Inferior parietal cortex (tissue), 1 donor: ENCODE results near the gene RNF10.
A peak's percentile ranks its signal among the peaks of the same experiment; 100 is the strongest.
"Not testable (repeated sequence)": the region's sequence is repeated elsewhere in the genome, so short reads cannot be mapped to it uniquely, and the experiment has no call there.

ENCODE experiments used
- DNase-seq: peaks from one replicate; pipeline ENCODE4 v3.0.0-alpha.2; 2016; ENCODE audit errors: extremely low spot score

The RNF10 gene

DNA sequence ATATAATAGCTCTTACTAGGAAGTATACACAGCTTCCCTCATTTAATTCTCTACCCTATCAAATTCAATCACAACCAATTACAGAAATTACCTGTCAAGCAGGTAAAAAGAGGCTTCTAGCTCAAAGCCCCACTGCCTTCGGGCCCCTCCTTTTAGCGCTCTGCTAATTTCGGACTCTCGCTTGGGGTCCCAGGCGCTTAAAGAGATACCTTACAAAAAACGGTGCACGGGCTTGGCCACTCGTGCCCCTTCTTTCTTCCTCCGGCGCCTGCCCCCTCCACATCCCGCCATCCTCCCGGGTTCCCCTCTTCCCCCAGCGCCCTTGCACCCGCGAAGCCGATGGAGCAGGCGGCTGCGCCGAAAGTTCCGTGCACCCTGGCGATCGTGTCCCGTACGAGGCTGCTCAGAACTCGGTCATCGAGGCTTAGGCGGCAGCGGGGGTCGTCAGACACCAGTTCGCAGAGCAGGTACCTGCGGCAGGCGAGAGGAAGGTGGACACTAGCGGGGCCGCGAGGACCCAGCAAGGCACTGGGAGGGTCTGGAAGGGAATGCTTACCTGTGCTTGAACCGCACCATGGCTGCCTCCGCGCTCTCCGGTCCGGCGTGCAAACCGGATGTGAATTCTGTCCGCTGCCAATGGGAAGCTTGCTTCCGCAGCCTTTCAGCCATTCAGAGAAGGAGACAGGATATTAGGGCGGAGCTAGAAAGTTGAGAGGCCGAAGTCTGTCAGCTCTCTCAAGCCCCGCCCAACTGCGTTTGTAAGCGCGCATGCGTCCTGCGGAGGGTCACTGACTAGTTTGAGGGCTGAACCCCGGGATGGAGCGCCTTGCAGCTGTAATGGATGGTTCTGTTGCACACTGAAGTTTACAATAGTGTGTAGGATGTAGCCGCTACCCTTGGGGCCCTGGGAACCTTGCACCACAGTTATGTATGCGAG lies 46.9 kb downstream of the RNF10 start, which contains the start of gene POP5:
Gene POP5 (minus strand): TSS at position 616 of the 937 bp plus-strand sequence. CDS start 40 bp downstream, at position 576.
- peak; percentile 99 for DNase-seq

DNA sequence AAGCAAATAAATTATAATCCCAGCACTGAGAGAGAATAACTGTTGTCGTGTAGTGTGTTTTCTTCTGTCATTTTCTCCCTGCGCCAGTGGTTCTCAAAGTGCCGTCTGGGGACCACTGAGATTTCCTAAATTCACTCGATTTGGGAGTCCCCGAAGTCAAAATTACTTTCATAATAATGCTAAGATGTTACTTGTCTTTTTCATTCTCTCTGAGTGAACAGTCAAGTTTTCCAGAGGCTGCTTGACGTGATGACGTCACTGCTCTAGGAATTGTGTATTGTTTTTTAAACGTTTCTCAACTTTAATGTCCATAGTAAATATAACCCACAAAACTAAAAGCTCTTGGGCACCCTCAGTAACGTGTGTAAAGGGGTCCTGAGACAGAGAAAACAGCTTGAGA lies 47.8 kb downstream of the RNF10 start:
- no peak for DNase-seq

DNA sequence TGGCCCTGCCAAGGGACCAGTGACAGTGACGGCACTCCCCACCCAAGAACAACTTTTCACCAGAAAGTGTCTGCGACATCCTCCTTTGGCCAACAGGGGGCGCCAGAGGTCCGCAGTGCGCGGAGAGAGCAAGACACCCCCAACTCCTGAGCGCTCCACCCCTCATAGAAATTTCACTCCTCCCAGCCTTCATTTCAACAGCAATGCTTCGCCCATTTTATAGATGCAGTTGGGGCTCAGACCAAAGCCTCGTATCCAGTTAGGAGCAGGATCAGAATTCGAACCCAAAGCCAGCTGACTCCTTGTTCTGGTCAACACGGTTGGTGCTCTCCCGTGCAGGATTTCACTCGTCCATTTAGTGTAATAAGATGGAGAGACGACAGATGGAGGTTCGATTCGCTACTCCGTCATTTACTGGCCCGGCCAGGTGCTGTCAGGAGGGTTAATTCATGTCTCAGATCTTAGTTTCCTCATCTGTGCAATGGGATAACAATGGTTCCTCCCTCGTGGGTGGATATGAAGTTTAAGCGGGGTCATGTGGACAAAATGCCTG lies 49.4 kb downstream of the RNF10 start:
- peak; percentile 93 for DNase-seq

DNA sequence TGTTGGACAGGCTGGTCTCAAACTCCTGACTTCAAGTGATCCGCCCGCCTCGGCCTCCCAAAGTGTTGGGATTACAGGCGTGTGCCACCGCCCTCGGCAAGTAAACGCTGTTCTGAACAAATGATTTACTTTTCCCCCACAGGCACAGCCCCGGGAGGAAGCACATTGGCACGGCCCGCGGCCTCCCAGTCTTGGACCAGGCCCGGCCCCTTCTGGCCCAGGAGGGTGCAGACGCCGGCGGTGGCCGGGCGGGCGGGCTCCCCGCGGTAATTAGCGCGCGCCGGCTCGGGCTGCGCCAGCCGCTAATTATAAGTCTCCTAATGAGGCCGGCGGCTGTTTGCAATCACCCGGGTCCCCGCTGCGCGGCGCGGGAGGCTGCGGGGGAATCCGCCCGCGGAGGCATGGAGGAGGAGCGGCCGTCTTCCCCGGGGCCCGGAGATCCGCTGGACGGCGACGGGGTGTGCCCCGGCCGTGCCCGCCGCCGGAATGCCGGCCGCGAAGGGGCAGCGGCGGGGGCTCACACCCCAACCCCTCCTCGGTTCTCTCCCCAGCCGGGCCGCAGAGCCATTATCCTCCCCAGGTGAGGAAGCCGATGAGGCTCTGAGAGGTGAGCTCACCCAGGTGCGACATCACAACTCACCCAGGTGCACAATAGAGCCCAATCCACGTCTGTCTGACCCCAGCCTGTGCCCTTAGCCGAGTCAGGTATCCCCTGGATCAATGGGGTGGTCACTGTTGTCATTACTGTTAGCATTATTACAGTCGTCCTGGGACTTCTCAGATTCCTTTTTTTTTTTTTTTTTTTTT lies 50.4 kb downstream of the RNF10 start:
- DNase-seq: peak; percentile 56

DNA sequence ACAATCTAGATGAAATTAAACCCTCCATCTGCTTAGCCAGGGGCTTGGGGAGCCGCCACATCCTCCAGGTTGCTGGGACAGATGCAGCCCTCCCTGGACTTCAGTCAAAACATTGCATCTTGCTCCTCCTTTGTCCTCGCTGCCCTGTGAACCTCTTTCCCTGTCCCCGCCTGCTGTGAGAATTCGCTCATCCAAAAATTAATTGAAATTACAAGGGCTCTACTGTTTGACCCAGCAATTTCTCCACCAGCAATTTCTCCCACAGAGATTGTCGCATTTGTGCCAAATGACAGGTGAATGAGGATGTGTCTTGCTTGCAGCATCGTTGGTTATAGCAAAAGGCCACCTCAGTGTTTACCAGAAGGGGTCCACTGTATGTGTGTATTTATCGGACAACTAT lies 52.0 kb downstream of the RNF10 start:
- no peak for DNase-seq

DNA sequence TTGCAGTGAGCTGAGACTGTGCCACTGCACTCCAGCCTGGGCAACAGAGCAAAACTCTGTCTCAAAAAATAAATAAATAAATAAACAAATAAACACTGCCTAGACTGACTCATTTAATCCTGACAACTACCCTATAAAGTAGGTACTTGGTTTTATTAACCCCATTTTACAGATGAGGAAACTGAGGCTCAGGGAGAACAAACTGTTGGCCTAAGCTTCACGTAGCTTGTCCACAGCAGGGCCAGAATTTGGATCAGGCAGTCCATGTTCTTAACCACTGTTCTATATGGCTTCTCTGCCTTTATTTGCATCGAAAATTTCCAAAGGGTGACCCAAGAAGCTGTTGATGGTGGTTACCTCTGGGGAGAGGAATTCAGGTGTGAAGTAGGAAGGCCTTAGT lies 52.7 kb downstream of the RNF10 start:
- no peak for DNase-seq

DNA sequence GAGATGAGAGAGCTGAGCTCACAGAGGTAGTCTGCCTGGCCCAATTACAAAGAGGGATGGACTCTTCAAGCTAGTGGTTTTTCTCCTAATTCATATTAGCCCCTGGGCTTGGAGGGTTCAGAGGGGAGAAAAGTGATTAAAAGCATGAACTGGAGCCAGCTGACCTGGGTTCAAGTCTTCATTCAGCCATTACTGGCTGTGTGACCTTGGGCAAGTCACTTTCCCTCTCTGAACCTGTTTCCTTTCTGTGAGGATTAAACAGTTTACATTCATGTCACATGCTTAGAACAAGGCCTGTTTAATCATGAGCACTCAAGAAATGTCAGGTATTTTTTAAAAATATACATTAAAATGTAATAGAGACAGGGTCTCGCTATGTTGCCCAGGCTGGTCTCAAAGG lies 54.2 kb downstream of the RNF10 start:
- no peak for DNase-seq

DNA sequence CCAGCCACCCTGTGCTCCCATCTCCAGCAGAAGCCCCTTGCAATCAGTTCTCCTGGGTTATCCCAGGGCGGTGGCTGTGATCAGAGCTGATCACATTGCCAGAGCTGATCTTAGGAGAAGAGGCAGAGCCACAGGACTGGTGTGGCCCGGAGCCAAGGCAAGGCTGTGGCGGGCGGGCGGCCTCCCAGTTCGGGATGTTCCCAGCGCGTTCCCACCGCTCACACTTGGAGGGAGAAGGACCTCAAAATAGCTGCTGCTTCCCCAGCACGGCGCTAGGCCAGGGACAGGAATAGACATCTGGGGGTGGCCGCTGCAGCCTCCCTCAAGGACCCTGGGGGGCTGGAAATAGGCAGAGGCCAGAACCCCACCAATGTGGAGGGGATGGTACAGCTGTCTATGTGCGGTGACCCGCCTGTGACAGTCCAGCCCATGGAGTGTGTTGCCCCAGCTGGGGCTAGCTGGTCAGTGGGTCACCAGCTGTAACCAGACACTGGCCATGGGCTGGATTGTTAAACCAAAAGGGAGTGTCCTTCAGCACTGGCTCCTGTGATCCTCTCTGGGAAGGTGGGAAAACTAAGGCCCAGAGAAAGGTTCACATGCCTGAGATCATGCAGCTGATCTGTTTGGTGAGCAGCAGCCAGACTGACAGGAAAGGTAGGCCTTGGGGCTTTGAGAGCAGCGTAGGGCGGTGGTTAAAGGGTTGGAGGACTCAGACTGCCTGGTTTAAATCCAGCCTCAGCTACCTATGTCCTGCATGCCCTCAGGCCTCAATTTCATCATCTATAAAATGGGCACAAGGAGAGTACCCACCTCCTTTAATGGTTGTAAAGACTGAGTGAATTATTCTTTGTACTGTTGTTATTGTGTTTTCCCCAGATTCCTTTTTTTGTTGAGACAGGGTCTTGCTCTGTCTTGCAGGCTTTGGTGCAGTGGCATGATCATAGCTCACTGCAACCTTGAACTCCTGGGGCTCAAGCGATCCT lies 55.1 kb downstream of the RNF10 start:
- DNase-seq: peak; percentile 68

DNA sequence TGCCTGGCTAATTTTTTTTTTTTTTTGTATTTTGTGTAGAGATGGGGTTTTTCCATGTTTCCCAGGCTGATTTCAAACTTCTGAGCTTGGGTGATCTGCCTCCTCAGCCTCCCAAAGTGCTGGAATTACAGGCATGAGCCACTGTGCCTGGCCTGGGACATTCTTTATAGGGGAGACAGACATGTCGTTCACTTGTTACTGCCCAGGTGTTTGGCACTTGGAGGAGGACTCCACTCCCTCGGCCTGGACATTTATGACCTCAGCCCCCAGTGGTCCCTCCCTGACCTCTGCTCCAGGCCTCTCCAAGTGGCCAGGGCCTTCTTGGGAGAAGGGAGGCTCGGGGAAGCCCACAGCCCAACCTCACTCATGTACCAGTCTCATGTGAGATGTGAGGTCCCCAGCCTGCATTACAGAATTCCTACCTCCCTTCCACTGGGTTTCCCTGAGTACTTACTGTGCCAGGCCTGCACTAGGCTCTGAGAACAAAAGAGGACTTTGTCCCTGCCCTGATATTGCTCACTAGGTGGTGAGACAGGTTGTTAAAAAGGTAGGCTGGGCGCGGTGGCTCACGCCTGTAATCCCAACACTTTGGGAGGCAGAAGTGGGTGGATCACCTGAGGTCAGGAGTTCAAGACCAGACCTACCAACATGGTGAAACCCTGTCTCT lies 56.7 kb downstream of the RNF10 start:
- DNase-seq: no peak

DNA sequence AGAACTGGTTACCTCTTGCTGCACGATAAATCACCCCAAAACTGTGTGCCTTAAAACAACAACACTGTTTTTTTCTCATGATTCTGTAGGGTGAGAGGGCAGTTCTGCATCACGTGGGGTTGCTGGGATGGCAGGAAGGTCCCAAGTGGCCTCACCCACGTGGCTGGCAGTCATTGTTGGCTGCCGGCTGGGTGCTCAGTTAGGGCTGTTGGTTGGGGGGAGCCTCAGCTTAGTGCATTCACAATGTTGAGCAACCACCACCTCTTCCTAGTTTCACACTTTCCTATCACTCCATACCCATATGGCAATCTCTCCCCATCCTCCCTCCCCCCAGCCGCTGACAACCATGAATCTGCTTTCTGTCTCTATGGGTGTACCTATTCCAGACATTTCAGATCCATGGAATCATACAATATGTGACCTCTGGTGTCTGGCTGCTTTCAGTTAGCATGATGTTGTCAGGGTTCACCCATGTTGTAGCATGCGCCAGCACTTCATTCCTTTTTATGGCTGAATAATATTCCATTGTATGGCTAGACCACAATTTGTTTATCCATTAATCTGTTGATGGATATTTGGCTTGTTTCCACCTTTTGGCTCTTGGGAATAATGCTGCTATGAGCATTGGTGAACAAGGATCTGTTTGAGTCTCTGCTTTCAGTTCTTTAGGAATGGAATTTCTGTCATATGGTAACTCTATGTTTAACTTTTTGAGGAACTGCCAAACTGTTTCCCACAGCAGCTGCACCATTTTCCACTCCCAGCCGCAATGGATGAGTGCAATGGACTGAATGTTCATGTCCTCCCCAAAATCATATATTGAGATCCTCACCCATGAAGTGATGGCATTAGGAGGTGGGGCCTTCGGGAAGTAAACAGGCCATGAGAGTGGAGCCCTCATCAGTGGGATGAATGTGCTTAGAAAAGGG lies 58.2 kb downstream of the RNF10 start:
- peak; percentile 55 for DNase-seq

DNA sequence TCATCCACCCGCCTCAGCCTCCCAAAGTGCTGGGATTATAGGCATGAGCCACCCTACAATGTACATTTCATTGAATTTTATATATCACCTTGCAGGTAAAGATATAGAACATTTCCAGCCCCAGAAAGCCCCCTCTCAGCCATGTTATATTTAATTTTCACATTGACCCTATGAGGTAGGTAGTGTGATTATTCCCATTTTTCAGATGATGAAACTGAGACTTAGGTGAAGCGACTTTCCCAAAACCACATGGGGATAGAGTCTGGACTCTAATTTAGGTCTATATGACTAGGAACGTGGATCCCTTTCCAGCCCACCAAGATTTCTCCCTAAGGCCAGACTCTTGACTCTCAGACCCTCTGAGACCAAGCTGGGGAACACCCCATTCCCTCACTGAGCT lies 62.7 kb downstream of the RNF10 start:
- DNase-seq: no peak

DNA sequence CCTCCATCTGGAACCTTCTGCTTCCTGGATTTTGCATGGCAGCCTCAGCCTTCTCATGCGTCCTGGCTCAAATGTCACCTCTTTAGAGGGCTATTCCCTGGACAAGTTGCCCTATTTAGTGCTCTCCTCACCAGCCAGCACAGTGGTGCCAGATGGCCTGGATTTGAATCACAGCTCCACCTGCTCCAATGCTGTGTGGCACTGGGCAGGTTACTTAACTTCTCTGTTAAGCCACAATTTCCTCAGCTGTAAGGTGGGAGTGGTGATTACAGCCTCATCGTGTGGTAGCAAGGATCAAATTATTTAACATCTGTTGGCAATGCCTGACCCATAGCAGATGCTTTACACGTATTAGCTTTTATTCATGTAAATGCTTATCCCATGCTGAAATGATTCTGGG lies 63.7 kb downstream of the RNF10 start:
- DNase-seq: no peak

DNA sequence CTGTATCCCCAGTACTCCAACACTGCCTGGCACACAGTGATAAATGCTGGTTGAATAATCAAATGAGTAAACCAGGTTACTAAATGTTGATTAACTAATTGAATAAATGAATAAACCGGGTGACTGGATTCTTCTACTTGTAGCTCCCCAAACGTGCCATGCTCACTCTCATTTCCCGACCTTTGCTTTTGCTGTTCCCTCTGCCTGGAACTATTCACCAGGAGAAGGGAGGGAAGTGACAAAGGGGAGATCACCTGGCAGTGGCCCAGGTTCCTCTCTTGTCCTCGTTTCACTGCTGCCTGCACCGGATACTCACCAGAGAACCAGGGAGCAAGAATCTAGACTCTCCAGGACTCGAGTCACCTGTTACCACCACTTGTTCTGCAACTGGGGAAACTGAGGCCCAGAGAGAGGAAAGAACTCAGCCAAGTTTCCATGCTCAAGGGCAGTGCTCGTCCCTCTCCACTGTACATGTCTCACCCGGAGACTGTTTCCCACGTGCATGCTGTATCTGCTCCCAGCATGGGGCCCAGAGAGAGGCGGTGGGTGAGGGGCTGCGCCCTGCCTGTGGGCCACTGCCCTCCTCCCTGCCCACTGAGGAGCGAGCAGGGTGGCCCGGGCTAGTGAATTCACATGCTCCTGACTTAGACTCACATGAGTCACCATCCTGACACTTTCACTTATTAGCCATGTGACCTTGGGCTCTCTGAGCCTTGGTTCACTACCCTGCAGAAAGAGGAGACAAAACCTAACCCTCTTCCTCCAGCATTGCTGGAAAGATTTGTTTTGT lies 64.7 kb downstream of the RNF10 start:
- no peak for DNase-seq

DNA sequence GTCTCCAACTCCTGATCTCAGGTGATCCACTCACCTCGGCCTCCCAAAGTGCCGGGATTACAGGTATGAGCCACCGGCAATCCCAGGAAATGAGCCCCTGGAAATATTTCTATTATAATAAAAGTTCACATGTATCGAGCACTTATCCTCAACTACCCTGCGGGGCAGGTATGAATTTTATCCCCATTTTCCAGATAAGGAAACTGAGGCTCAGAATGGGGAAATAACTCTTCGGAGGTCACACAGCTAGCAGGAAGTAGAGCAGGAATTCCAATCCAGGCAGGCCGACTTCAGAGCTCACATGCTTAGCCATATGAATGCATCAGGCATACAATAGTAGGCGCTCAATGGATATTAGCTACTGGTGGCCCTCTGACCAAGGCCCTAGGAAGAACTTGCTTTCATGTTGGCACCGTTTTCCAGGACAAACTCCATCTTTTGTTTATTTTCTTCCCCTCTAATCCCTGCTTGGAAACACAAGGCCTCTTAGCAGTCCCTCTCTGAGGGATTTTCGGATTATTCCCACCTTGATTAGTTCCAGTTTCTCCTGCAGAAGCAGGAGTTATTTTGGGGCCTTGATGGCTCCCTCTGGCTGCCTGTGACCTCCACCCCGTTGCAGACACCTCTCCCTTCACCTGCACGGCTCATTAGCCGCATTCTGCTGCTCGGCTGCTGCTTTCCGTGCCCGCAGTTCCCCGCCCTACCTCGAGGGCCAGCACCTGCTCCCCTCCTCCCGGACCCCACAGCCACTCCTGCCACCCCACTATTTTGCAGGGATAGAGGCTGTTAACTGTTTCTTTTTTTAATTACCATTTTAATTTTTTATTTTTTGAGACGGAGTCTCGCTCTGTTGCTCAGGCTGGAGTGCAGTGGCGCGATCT lies 65.8 kb downstream of the RNF10 start:
- no peak for DNase-seq

DNA sequence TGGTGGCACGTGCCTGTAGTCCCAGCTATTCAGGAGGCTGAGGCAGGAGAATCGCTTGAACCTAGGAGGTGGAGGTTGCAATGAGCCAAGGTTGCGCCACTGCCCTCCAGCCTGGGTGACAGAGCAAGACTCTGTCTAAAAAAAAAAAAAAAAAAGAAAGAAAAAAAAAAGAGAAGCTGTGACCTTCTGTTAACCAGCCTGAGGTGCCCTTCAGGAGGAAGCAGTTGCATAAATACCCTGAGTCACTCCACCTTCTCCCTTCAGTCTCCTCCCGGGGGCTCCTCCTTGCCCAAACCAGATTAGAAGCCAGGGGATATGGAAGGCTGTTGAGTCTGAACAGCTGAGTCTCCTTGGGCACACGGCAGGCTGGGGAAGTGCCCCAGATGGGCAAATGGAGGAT lies 68.3 kb downstream of the RNF10 start:
- DNase-seq: not testable (repeated sequence)

DNA sequence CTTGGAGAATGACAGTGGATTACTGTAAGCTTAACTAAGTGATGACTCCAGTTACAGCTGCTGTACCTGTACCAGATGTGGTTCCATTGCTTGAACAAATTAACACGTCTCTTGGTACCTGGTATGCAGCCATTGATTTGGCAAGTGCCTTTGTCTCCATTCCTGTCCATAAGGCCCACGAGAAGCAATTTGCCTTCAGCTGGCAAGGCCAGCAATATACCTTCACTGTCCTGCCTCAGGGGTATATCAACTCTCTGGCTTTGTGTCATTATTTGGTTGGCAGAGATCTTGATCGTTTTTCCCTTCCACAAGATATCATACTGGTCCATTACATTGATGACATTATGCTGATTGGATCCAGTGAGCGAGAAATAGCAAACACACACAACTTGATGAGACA lies 76.4 kb downstream of the RNF10 start:
- no peak for DNase-seq

DNA sequence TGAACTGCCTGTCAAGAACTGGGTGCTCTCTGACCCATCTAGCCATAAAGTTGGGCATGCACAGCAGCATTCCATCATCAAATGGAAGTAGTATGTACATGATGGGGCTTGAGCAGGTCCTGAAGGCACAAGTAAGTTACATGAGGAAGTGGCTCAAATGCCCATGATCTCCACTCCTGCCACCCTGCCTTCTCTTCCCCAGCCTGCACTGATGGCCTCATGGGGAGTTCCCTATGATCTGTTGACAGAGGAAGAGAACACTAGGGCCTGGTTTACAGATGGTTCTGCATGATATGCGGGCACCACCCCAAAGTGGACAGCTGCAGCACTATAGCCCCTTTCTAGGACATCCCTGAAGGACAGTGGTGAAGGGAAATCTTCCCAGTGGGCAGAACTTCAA lies 77.4 kb downstream of the RNF10 start:
- DNase-seq: not testable (repeated sequence)

DNA sequence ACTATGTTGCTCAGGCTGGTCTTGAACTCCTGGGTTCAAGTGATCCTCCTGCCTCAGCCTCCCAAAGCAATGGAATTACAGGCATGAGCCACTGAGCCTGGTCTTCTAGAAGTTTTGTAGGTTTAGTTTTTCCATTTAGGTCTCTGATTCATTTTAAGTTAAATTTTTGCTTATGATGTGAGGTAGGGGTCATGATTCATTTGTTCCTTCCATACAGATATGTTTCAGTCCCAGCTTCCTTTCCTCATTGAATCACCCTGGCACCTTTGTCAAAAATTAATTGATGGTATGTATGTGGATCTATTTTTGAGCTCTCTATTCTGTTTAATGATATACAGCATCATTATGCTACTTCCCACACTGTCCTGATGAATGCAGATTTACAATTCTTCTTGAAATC lies 80.7 kb downstream of the RNF10 start:
- DNase-seq: no peak
